HG03159 (cell line): ENCODE results near the gene CARD9.
"Not testable (repeated sequence)": the region's sequence is repeated elsewhere in the genome, so short reads cannot be mapped to it uniquely, and the experiment has no call there.

ENCODE experiments used
- ATAC-seq: cut with Tn5 transposase; IDR thresholded peaks from one replicate; pipeline ENCODE4 v1.9.1; 2021; ENCODE audit warnings: mild to moderate bottlenecking, moderate library complexity; ENCODE audit not compliant: unreplicated experiment

CARD9 gene

DNA sequence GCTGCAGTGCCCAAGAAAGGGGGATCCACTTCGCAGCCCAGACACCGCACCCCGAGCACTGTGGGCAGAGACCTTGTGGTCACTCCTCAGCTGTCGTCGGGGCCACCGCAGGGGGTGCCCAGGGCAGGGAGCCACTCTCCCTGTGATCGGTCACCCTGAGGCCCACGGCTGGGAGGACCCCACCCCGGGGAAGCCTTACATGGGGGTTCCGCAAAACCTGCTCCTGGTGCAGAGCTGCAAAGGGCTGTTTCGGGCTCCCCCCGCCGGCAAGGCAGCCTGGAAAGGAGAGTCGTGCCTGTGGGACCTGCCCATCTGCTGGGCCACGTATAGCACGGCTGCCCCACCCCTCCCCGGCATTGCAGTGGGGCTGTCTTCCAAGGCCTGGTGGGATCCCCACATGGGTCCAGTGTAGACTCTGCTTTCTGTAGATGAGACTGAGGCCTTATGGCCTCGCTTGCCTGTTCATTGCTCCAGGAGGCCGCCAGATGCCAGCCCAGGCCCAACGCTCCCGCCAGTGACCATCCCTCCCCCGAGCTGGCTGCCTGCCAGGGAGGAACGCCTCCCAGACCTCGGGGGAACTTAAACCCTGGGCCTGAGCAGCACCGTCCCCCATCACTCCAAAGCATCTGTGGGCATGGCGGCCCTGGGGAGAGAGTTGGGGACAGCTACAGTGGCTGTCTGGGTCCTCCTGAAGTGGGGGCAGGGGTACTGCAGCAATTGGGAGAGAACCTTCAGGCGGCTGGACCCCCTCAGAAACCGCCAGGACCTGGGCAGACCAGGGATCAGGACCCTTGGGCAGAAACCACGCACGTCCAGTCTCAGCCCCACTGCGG, 8.3 kb downstream of the CARD9 start:
- no peak for ATAC-seq

DNA sequence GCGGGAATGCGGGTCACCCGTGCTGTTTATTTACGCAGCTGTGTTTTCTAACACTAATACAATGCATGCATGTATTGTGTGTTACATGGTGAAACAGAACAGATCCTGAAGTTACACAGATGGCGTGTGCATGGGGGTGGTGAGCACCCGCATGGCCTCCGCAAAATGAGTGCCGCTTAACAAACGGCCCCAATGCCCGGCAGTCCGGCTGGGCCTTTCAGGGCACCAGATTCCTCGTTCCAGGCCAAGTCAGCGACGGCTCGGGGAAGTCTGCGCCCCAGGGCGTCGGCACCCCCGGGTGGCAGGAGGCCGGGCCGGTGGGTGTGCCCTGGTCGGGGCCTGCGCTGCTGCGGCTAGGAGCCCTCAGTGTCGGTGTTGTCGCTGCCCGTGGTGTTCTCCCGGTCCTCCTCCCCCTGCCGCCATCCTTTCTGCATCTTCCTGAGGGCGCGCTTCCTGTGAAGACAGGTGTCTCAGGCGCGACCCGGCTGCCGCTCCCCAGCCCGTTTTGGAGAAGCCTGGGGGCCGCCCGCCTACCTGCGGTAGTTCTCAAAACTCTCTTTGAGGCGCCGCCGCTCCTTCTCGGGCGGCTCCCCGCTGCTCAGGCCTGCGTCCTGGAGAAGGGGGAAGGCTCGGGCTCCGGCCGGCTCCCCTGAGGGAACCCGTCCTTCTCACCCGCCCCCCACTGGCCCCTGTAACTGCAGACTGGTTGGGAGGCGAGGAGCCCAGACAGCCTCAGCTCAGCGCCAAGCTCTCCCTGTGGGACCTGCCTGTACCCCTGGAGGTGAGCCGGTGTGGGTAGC, 9.3 kb downstream of the CARD9 start:
- no peak for ATAC-seq

DNA sequence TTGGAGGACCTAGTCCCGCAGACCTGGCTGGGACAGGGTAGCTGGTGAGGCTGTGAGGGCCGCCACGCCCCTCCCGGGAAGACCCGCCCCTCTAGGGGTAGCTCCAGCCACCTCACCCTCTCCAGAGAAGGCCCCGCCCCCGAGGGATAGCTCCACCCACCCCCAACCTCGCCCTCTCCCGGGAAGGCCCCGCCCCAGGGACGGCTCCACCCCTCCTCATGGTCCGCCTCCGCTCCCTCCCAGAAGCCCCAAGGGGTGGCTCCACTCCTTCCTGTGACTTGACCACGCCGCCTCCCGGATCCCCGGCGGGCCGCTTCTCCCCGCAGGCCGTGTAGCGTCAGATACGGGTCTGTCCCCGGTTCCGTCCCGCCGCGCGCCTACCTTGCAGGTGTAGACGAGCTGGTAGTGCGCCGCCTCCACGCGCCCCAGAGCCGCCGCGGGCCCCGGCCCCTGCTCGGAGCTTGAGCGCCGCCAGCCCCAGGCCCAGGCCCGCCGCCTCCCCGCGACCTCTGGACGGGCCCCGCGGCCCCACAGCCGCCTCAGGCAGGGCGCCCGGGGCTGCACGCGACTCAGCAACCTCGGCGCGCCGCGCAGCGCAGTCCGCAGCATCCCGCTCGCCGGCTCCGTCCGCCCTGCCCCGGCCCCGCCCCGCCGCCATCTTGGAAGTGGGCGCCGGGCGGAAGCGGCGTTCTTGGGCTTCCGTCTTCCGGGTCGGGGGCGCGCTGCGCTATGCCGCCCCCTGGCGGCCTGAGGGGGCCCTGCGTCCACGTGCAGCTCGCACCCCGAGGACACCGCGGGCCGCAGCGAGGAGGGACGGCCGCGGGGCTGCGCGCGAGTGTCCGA, 10.1 kb downstream of the CARD9 start, which contains the start of gene DNLZ:
TSS of gene DNLZ (minus strand) at position 639 of the 843 bp plus-strand sequence. CDS start at position 609, 30 bp downstream.
- peak; percentile 77 for ATAC-seq

DNA sequence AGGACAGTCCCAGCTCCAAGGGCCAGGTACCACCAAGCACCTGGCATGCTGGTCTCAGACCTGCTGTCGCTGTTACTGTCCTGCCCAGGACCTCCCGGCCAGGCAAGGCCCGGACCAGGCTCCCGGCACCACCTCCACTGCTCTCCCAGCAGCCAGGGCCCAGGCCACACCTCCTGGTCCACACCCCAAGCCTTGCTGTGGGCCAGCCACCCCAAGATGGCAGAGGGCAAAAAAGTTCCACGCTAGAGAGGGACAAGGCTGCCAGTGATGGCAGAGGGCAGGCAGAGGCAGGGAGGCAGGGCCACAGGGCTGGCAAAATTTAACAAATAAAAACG, 11.1 kb downstream of the CARD9 start:
- ATAC-seq, result no peak

DNA sequence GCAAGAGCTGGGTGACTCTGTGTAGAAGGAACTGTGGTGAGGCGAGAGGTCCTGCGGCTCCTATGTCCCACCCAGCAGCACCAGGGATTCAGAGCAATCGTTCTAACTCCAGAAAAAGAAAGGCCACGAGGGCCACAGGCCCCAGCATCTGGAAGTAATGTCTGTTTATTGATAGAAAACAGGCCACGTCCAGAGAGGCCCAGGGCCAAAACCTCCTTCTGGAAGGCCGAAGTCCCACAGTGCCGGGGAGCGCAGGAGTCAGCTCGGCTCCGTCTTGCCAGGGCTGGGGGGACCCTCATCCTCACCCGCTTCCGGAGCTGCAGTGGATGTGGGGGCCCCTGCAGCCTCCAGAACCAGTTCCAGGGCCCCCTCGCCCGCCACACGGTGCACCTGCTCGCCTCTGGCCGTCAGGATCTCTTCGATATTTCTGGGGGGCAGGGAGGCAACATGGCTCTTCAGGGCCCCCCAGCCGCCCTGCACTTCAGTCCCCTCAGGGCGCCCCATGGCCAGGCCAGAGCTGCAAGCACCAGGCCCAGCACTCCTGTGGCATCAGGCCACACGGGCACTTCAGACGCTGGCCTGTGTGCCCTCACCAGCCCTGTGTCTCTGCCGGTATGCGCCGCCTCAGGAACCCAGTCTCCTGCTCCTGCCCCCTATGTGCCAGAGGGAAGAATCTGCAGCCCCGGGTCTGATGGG, 11.6 kb downstream of the CARD9 start:
- ATAC-seq, result no peak

DNA sequence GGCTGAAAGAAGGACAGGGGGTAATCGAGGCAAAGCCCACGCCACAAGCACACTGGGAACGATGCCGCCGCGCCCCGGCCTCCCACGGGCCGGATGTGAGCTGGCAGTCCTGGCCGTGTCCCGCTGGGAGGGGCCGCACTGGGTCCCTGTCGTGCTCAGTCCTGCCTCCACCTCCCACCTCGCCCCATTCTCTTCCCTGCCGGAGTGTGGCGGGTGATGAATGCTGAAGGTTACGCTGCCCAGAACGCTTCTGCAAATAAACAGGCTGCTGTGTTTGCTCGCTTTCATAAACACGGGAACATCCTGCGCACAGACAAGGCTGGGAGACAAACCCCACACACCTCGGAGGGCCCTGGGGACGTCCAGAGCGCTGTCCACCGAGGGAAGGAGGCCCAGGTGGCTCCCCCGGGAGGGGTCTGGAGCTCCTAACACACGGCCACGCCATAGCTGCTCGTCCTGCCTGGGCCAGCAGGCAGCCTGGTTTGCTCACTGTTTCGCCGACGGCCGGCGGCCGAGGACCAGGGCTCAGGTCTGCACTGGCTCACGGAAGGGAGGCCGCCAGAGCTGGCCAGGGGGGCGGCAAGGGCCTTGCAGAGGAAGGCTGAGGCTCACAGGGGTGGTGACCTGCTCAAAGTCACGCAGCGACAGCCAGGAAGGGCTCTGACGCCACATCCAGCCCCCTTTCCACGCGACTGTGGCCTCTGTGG, 12.3 kb downstream of the CARD9 start:
- ATAC-seq, result no peak

DNA sequence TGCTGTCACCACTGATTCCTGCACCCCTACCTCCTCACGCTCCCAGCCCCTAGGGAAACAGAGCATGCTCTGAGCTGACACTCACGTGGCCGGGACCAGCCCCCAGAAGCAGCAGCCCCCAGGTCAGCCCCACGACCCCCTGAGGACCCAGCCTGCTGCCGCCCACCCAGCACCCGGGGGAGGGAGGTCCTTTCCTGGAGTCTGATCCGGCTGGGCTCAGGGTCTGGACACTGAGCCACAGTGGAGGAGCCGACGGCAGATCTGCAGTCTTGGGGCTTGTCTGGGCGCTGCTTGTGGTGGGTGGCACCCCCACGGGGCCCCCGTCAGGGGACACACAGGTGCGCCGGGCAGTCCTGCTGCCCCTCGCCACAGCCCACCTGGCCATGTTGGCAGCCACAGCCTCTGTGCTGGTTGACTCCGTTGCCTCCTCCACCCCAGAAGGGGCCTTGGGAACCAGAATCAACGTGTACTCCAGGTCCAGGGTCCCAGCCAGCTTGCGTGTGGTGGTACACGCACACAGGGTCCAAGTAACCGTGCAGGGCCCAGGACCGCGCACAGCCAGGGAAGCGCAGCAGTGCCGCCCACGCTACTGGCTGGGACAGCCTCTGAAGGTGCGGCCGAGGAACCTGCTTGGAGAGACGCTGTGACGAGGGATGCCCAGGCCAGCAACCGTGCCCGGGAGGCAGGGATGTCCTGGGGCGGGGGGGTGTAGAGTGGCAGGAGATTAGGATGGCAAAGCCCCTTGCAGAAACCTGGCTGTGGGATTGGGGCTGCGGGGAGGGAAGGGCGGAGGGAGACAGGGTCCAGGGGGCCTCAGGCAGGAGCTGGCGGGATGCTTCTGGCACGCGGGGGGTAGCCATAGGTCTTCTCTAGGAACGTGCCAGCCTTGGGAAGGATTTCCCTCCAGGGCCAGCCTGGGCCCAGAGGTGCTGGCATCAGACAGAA, 13.4 kb downstream of the CARD9 start:
- no peak for ATAC-seq

DNA sequence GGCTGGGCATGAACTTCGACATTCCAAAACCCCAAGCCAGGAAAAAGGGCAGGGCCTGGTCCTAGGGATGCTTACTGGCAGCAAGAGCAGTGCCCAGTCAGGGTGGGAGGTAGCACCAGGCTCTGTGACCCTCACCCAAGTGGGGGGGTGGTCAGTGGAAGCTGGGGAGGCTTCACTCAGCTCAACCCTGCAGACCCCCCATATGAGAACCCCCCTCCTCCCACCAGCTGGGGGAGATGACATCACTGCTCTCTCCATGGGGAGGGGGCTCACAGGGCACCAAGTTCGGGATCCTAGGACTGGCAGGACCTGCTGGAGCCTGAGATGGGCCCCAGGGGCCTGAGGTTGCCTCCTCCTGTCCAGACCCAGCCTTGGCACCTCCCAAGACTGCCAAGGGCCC, 14.6 kb downstream of the CARD9 start:
- ATAC-seq, result no peak

DNA sequence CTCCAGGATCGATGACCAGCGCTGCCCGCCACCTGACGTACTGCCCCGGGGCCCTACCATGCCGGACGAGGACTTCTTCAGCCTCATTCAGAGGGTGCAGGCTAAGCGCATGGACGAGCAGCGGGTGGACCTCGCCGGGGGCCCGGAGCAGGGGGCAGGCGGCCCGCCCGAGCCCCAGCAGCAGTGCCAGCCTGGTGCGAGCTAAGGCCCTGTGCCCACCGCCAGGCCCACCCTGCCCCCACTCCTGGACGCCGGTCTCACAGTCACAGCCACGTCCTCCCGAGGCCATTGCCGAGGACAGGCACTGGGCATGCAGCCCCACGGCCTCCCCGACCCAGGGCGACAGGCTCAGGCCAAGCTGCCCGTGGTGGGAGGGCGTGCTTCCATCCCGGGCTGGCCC, 15.5 kb downstream of the CARD9 start:
- ATAC-seq, result no peak

DNA sequence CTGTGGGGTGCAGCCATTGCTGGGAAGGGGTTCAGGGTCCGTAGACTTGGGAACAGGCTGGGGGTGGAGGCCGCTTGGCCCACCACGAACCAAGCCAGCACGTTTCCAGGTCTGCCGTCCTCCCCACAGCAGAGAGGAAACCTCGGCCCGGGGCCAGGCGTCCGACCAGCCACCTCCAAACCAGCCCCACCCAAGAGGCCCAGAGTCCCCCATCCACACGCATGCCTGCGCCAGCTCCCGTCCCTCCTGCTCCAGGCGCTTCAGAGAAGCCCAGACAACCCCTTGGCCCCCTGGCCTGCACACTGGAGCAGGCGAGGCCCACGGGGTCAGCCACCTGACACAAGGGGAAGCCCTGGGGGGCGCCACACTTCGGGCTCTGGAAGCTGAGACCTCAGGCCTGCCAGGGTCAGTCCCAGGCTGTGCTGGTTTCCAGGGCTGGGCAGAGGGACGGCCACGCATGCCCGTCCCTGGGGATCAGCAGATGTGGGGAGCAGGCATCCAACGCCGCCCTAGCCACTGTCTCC, 16.2 kb downstream of the CARD9 start:
- ATAC-seq, result no peak

DNA sequence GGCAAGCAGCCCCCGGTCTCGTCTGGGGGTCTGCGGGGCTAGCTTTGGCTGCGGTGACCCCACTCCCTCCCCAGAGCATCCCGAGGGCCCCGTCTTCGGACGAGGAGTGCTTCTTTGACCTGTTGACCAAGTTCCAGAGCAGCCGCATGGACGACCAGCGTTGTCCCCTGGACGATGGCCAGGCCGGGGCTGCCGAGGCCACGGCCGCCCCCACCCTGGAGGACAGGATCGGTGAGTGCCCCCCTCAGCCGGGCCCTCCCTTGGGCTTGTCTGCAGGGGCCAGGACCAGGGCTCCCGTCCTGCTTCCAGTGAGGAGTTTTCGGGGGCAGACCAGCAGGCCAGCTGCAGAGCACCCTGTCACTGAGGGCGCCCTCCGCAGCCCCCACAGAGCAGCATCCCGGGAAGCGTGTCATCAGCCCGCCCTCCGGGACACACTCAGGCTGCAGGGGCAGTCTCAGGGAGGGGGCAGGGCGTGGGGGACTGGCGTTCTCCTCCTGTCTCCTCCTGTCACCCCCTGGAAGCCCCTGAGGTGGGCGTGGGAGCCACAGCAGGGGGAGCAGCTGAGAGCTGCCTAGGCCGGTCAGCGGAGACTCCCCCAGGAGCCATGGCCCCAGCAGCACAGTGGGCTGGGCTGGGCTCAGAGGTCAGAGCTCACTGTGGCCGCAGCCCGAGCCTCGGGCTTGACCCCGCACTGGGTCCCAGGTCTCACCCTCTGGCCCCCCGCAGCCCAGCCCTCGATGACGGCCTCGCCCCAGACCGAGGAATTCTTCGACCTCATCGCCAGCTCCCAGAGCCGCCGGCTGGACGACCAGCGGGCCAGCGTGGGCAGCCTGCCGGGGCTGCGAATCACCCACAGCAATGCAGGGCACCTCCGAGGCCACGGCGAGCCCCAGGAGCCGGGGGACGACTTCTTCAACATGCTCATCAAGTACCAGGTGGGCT, 17.6 kb downstream of the CARD9 start:
- ATAC-seq, result no peak

DNA sequence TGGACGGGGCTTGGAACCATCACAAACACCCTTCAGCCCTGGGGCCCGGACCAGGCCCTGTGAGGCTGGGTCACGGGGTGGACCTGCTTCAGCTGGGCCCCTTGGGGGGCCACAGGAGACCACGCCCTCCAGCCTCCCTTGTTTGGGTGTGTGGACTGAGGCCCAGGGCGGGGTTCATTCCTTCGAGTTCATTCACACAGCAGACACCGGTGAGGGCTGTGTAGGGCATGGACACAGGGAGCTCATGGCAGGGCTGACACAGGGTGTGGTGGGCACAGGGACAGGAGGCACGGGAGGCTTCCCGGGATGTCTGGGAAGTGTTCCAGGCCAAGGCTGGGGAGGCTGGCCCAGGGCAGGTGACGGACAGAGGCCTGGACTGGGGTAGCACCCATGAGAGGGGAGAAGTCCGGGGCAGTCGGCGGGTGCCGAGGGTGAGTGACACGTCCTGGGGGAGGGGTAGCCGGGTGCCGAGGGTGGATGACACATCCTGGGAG, 18.8 kb downstream of the CARD9 start:
- ATAC-seq, result no peak

DNA sequence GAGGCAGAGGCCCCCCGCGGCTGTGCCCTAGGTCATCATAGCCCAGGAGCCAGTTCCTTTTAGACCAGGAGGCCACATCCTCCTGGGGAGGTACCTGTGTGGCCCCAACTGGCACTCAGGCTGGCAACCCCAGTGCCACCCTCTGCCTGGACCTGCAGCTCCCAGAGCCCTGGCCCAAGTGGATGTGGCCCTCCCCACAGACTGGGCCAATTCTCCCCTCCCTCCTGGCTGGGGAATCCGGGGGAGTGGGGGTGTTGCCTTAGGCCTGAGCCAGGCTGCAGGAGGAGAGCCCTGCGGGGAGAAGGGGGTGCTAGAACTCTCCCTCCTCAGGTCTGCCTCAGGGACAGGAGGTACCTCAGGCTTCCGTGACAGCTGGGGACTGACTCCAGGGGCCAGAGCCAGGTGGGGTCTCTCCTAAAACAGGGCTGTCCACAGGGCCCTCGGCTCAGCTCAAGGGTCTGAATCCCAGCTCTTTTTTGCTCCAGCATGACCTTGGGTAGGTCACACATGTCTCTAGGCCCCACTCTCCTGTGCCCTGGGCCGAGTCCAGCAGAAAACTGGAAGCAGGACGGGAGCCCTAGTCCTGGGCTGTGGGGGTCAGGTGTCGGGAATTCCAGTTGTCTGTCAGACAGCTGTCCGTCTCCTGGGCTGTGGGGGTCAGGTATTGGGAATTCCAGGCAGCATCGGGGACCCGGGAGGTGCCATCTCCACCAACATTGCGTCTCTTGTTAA, 19.5 kb downstream of the CARD9 start:
- no peak for ATAC-seq

DNA sequence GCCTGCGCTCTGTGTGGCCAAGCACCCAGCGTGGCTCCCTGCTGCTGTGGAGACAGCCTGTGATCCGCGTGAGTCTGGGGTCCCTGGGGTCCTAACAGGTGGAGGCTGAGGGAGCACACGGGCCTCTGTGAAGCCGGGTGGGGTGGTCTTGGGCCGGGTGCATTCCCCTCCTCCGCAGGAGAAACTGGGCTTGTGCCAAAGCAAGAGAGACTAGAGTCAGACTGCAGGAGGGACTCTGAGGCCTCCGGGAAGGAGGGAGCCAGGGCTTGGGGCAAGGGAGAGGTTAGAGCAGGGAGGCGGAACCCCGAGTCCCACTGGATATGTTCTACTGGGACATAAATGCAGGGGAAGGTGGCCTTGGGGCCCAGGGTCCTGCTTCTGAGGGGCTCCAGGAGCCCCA, 20.4 kb downstream of the CARD9 start:
- no peak for ATAC-seq

DNA sequence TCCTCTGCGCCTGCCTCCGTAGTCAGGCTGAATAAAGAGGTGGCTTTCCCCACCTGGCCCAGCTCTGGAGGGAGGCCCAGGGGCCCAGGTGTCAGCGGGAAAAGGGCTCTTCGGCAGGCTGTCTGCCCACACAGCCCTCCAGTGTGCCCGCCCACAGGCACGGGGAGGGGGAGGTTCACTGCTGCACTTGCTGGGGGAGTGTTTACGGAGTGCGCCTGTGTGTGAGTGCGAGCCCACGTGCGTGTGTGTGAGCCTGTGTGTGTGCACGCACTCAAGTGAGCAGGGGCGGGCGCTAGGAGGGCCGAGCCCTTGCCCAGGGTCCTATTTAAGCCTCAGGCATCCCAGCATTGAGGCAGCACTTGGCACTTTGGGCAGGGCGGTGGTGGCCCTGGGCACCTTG, 20.8 kb downstream of the CARD9 start:
- no peak for ATAC-seq

DNA sequence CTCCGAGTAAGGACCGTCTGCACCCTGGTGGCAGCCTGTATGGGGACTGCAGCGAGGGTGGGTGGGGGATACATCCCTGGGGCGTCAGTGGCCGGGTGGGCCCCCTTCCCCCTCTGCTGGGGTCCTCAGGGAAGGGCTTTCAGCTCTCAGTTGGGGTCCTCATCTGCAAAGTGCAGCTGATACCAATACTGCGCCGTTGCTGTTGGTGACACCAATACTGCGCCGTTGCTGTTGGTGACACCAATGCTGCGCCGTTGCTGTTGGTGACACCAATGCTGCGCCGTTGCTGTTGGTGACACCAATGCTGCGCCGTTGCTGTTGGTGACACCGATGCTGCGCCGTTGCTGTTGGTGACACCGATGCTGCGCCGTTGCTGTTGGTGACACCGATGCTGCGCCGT, 21.6 kb downstream of the CARD9 start:
- ATAC-seq, result not testable (repeated sequence)
